ENCODE measurements around the gene COG2. TPM values are rescaled to one million over a fixed set of nuclear protein-coding genes. Genes with fewer than 3 reads are reported as not detected.
"Not testable (repeated sequence)": the region's sequence is repeated elsewhere in the genome, so short reads cannot be mapped to it uniquely, and the experiment has no call there.

The COG2 gene
- total RNA-seq, 4 donors from 2014 or later, result 17.2 to 25.2 (median 22.9) TPM

GRCh38 chr1:230599926-230600656 lies 42.2 kb upstream of the COG2 start:
- DNase-seq (ENCODE audit: low spot score), result no peak
- no peak for ATAC-seq (ENCODE audit: low FRiP score)
- TF ChIP-seq CTCF (IDR thresholded peaks at IDR 0.05), result no peak

DNA sequence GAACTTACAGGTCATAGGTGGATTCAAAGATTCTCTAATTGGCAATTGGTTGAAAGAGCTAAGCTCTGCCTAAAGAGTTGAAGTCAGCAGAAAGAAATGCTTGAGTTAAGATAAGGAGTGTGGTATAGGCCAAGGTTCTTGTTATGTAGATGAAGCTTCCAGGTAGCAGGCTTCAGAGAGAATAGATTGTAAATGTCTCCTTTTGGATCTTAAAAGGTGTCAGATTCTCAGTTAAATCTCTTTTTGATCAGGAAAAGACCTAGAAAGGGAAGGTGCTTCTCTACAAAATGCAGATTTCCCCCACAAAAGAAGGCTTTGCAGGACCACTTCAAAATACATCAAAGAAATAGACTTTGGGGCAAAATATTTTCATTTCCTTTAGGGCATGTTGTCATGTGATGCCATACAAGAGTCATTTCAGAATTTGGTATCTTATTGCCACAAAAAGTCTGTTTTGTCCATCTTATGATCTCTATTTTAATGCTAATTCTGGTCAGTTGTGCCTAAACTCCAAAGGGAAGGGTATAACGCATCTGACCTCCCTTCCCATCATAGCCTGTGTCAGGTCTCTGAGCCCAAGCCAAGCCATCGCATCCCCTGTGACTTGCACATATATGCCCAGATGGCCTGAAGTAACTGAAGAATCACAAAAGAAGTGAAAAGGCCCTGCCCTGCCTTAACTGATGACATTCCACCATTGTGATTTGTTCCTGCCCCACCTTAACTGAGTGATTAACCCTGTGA lies 41.5 kb upstream of the COG2 start:
- ATAC-seq (ENCODE audit: low FRiP score), result not testable (repeated sequence)

GRCh38 chr1:230609208-230609607 lies 33.1 kb upstream of the COG2 start:
- DNase-seq (ENCODE audit: low spot score) (no peak), ATAC-seq (ENCODE audit: low FRiP score) (no peak)
- no peak for TF ChIP-seq CTCF (IDR thresholded peaks at IDR 0.05)

More for the DNA sequence above, 41.5 kb upstream of the COG2 start:
- DNase-seq (ENCODE audit: low spot score), result not testable (repeated sequence)

DNA sequence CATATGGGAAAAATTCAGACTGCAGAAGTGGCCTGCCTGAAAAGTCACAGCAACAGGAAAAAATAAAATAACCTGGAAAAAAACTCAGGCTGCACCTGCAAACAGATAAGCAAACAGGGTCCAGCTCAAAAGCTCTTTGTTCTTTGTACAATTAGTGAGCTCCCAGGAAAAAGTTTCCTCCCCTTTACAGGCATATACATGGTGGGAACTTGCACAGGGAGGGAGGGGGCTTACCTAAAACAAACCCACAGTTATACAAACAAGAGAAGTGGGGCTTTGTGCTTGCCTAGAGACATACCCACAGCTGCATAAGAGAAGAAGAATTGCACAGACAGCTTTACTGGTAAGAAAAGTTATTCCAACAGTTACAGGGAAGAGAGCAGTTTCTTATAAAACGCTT lies 31.7 kb upstream of the COG2 start:
- DNase-seq (ENCODE audit: low spot score) (no peak), ATAC-seq (ENCODE audit: low FRiP score) (no peak)
- no peak for TF ChIP-seq CTCF (IDR thresholded peaks at IDR 0.05)

DNA sequence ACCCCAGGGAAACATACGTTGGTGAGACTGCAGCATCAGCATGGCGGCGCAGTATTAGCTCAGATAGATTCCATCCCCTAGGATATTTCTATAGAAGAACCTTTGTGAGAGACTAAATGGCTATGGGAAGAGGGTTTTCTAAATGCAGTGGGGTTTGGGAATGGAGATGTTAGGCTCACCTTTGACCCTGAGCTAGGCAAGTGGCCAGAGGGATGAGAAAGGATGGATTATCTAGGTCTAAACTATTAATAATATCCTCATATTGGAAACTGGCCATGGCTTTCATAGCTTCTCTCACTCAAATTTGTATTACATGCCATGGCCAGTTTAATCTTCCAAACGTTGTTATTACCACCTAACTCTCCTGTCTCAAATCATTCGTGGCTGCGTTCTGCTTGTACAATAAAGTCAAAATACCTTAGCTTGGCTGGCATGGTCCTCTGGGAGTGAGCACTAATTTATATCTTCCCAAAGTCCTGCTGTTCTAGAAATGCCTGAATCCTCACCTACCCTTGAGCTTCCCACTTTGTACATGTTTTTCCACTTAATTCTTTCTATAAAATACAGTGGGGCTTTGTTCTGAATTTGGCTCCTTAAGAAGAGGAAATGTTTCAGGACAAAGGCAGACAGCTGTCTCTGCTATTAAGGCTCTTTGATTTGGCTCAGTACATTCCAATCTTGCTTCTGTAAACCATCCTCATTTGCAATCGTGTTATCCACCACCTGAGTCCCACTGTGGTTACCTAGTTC lies 31.0 kb upstream of the COG2 start:
- TF ChIP-seq CTCF (IDR thresholded peaks at IDR 0.05), result no peak
- DNase-seq (ENCODE audit: low spot score) (no peak), ATAC-seq (ENCODE audit: low FRiP score) (no peak)

GRCh38 chr1:230611878-230612235 lies 30.4 kb upstream of the COG2 start:
- TF ChIP-seq CTCF (IDR thresholded peaks at IDR 0.05), result no peak

GRCh38 chr1:230612651-230613050 lies 29.6 kb upstream of the COG2 start:
- TF ChIP-seq CTCF (IDR thresholded peaks at IDR 0.05), result no peak
- DNase-seq (ENCODE audit: low spot score), result no peak
- ATAC-seq (ENCODE audit: low FRiP score), result no peak

More at GRCh38 chr1:230611878-230612235, 30.4 kb upstream of the COG2 start:
- DNase-seq (ENCODE audit: low spot score), result no peak
- no peak for ATAC-seq (ENCODE audit: low FRiP score)

Measured in omental fat pad (tissue), 4 donors.